Esophagus muscularis mucosa (tissue), 4 donors: Measurements from ENCODE around the gene TBC1D5.

Experiments
- CTCF ChIP-seq, 3 experiments: fragments of 200-600 bp in 2 of 3; fragments of 450-650 bp in 1 of 3; sonication (generic) in 2 of 3; IDR thresholded peaks; one replicate each; pipeline ENCODE4 v1.5.1; 2017 to 2019; ENCODE audit warnings: antibody characterized with exemption in 3 of 3, mild to moderate bottlenecking in 2 of 3, moderate library complexity in 1 of 3
- EP300 ChIP-seq: sonication (generic); formaldehyde crosslinking; IDR thresholded peaks from one replicate; pipeline ENCODE4 v1.6.1; 2017; ENCODE audit warnings: antibody characterized with exemption
- POLR2AphosphoS5 ChIP-seq, 2 donors: sonication (generic); formaldehyde crosslinking; IDR thresholded peaks; one replicate each; pipeline ENCODE4 v1.6.1; 2017; ENCODE audit warnings: antibody characterized with exemption in 2 of 2

- TF ChIP-seq POLR2AphosphoS5 (IDR thresholded peaks at IDR 0.05) (no peak), CTCF (IDR thresholded peaks at IDR 0.05) (no peak), EP300 (no peak)
These were observed 503.0 kb downstream of the TBC1D5 start for GRCh38 chr3:17239417-17239816.
